NCI-H2196 treated with DMSO at 0.1 percent for 48 hours (cell line): ENCODE results near the gene EEF1AKMT2.
"Not testable (repeated sequence)": the region's sequence is repeated elsewhere in the genome, so short reads cannot be mapped to it uniquely, and the experiment has no call there.

ENCODE experiments used
- DNase-seq: peaks from one replicate; lab custom pipeline; 2025; ENCODE audit not compliant: unreplicated experiment; lab: John Stamatoyannopoulos, UW

Gene EEF1AKMT2

DNA sequence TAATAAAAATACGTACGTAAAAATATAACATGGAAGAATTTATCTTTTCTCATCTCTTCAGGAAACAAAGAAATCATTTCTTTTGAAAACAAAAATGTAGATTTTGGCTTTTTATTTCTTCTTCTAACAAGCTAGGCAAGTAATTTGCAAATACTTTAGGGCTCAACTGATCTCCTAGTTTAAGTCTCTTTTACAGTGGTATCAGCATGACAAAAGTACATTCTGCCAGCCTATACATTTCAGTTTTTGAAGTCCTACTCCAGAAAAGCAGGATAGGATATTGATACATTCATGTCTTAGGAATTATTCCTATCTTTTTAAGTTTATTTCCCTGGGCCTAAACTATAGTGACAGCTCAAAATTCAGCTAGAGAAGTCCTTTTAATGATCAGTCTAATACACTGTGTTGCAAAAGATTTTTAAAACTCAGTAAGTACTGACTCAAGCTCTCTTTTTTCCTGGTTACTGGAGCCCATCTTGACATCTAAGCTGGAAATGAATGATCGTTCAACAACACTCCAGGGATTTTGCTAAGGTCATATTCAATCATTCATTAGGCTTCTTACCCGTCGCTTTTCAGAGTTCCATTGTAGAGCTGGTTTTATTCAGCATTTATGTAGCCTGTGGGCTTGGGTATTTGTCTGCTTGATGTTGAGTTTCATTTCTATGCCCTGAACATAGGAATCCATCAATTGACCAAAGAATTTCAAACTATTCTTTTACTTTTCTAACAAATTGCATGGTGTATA is 35.4 kb downstream of the EEF1AKMT2 start:
- no peak for DNase-seq

DNA sequence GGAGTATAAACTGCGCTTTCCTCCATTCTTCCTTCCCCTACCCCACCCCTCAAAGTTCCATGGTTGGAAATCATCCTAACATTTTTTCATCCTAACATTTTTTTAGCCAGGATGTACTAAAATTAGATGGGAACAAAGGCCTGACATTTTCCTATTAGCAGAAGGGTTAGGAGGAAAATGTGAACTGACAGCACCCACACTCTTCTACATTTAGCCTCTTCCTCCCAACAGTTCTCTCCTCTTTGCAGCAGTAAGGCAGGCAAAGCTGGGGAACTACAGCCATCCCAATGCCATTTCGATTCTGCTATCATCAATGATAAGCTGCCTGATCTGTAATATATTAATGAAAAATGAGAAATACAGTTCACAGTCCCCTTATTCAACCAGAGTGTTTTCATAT is 36.1 kb downstream of the EEF1AKMT2 start:
- DNase-seq = no peak

DNA sequence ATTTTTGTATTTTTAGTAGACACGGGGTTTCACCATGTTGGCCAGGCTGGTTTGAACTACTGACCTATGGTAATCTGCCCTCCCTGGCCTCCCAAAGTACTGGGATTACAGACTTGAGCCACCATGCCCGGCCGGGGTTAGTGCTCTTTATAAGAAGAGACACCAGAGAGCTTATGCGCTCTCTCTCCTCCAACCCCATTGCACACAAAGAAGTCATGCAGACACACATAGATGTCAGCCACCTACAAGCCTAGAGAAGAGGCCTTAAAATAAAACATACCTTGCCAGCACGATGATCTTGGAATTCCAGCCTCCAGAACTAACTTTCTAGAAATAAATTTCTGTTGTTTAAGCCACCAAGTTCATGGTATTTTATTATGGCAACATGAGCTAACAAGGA is 37.5 kb downstream of the EEF1AKMT2 start:
- no peak for DNase-seq

GRCh38 chr10:124748953-124749645 is 42.6 kb downstream of the EEF1AKMT2 start:
- DNase-seq = no peak

DNA sequence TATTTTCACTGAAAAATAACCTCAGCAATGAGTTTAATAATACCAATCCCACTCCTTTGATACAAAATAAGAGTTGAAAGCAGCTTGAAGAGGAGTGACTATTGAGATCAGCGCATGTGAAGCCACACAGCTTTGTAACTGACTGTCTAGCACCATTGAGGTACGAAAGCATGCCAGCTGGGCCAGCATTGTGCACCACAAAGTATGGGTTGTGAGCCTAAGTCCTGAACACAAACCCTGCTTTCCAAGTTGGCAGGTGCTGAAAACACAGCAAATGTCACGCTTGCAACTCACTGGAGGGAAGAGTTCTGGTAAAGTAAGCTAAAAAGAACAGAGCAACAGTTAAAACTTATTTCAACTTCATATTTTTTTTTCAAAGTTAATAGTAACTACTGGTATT is 43.5 kb downstream of the EEF1AKMT2 start:
- DNase-seq = no peak

DNA sequence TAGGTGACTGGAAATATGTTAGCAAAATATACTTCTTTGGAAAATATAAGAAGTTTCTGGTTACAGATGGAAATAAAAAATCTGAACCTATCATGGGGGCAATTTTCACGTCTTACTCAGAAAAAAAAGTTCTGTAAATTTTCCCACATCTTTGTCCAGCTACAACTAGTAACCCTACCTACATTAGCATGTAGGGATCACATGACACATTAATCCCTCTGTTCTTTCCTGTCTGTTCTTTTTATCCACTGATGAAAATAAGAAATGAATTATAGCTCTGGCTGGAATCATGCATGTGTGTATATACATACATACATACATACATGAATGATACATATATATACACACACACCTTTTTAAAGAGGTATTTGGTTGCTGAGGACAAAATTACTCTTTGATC is 43.9 kb downstream of the EEF1AKMT2 start:
- DNase-seq = no peak

DNA sequence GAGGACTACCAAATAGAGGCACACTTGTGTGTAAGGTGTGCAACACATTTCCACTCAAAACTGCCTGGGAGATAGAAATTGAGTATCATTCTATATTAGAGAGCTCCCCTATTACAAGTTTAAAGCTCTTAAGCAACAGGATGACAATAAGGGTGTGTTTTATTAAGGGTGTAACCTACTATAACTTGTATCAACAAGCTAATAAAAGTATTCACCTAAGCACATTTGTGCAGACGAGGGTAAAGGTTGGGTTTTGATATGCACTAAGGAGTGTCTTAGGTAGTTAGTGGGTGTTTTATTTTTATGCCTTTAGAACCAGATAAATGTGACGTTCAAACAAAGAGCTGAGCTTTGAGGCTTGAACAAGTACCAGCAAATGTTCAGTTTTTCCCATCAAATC is 44.7 kb downstream of the EEF1AKMT2 start:
- no peak for DNase-seq

DNA sequence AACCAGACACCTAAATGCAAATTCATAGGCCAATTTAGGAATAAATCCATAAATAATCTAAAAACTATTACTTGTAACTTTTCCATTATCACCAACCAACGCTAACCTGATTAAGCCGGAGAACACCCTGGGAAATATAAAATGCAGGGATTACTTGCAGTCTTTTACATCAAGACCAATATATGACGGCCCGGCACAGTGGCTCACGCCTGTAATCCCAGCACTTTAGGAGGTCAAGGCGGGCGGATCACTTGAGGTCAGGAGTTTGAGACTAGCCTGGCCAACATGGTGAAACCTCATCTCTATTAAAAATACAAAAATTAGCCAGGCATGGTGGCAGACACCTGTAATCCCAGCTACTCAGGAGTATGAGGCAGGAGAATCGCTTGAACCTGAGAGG is 45.2 kb downstream of the EEF1AKMT2 start:
- not testable (repeated sequence) for DNase-seq

DNA sequence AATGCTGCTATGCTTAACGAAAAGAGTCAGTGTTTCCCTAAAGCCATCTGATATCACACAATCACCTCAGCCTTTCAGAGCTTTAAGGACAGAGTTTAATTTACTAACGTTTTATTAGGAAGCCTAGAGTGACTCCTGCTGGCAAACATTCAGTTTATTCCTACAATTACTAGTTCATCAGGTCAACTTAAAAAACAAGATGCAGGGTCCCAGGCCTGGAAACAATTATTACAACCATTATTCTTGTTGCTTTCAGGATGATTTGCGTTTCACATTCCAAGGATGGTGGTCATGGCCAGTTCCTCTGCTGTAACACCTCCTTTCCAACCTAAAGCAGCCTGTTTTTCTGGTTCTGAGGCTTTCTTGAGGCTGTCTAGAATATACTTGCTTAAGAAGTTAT is 46.0 kb downstream of the EEF1AKMT2 start:
- DNase-seq = no peak

- no peak for DNase-seq
Measured at GRCh38 chr10:124745252-124745651, 46.4 kb downstream of the EEF1AKMT2 start.

DNA sequence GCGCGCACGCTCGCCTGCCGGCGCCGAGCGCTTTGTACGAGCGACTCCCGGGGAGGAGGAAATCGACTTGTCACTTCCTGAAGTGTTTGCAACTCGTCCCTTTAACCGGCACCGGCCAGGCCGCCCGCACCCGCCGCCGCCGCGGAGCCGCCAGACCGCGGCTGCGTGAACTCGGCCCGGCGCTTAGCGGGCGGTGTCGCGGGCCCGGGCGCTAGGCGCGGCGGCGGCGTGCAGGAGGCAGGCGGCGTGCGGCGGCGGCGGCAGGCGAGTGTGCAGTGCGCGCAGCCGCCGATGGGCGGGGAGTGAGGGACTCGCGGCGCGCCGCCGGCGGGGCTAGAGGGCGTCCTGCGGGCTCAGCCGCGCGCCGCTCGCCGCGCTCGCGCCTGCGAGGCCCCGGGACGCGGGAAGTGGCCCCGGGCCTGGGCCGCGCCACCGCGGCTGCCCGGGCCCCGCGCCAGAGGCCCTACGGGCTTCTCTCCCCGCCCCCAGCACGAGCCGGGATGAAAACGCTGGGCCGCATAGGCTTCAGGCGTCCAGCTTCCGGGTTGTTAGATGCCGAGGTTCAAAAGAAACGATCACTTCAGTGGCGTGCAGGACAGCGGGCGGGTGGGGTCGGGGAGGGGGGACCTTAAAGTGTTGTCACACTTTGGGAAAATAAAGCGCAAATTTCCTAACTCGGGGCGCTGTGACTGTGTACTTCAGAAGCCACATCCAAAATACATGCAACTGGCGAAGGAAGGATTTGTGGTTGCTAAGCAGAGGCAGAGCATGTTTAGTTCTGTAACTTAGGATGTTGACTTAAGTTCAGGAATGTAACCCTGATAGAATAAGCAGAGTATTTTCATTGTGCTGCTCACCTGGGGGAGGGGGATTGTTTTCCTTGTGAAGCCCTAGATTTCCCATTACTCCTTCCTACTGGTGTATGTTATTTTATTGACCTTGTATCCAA is 47.3 kb downstream of the EEF1AKMT2 start, which contains the start of gene FAM53B:
TSS of gene FAM53B (minus strand) at position 277 of the 949 bp plus-strand sequence. CDS start 37,665 bp downstream, outside the sequence.
- peak; percentile 74 for DNase-seq

GRCh38 chr10:124743191-124744101 is 48.2 kb downstream of the EEF1AKMT2 start:
- no peak for DNase-seq

- no peak for DNase-seq
Measured at GRCh38 chr10:124742413-124743190, 49.1 kb downstream of the EEF1AKMT2 start.

DNA sequence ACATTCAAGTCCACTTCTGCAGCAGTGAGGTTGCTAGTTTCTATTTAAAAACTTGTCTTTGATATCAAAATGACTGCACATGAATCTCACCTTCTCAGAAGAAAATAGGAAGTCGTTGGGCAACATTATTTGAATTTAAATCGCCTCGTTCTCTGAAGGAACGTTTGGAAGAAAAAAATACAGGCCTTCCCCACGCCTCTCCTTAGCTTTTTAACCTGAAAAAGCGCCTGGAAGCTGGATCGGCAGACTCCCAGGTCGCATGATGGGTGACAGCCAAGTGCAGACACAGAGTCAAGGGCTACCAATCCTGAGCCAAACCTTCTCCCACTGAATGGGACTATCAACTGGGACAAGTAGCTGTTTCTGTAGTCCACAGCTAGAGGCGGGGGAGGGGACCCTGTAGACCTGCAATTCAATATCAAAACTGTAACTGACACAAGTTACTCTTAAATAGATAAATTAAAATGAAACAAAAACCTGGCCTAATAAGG is 49.7 kb downstream of the EEF1AKMT2 start:
- no peak for DNase-seq

DNA sequence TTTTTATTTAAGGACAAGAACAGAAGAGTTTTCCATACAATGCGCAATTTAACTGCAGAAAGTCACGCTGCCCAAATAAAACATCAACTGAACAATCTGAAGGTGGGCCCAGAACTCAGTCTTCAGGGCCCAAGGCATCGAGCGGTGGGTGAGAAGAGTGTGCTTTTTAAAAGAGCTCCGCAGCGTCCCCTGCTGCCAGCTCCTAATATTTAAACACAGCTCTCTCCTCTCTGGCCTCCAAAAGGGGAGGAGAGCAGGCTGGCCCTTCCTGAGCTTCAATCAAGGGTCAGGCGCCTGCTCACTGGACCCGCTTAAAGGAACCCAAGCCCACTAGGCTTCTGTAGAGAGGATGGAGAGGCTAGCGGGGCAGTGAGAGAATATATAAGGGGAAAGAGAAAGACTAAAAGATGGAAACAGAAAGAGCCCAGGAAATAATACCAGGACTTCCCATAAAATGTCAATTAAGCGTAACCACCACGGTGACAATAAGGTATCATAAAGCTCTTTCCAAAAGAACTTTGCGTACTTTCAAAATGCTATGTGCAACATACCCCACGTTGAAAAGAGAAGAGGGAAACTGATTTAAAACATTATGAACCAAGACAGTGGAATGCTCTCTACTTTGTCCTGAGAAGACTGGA is 50.3 kb downstream of the EEF1AKMT2 start:
- DNase-seq = no peak

- no peak for DNase-seq
Measured at GRCh38 chr10:124740369-124741280, 51.1 kb downstream of the EEF1AKMT2 start.

DNA sequence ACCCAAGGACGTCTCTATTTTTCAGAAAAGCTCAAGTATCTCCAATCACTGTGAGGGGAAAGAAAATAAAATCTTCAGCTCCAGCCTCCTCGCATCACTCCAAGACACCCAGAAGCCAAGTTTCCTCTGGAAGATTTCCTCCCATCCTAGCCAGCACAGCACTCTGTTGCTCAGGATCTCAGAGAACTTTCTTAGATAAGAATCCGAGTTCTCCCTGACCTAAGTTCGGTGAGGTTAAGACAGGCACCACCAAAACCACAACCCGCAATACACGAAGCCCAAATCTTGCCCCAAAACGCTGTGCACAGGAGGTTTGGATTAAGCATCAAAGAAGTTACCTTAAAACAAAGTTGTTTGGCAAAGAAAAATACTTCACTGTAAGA is 51.7 kb downstream of the EEF1AKMT2 start:
- DNase-seq = no peak
